Tibial nerve (tissue), 4 donors: Measurements from ENCODE around the gene CNTLN.

ENCODE experiments used
- EP300 ChIP-seq, 2 donors: sonication (generic); formaldehyde crosslinking; IDR thresholded peaks; one replicate each; pipeline ENCODE4 v1.6.1; 2017; ENCODE audit warnings: antibody characterized with exemption in 2 of 2, mild to moderate bottlenecking in 1 of 2
- POLR2A ChIP-seq, 2 donors: fragments of 450-650 bp; IDR thresholded peaks; one replicate each; pipeline ENCODE4 v1.6.1; 2017; ENCODE audit warnings: antibody characterized with exemption in 2 of 2, mild to moderate bottlenecking in 2 of 2, moderate library complexity in 2 of 2
- TF ChIP-seq, protein P1 (sequence below), 5 experiments: fragments of 200-600 bp in 3 of 5; fragments of 450-650 bp in 2 of 5; sonication (generic) in 3 of 5; IDR thresholded peaks; one replicate each; pipeline ENCODE4 v1.5.1; 2016 to 2019; ENCODE audit warnings: antibody characterized with exemption in 5 of 5, mild to moderate bottlenecking in 3 of 5, moderate library complexity in 2 of 5

GRCh38 chr9:17131494-17131893, 3.3 kb upstream of the CNTLN start:
- TF ChIP-seq, protein P1, sequence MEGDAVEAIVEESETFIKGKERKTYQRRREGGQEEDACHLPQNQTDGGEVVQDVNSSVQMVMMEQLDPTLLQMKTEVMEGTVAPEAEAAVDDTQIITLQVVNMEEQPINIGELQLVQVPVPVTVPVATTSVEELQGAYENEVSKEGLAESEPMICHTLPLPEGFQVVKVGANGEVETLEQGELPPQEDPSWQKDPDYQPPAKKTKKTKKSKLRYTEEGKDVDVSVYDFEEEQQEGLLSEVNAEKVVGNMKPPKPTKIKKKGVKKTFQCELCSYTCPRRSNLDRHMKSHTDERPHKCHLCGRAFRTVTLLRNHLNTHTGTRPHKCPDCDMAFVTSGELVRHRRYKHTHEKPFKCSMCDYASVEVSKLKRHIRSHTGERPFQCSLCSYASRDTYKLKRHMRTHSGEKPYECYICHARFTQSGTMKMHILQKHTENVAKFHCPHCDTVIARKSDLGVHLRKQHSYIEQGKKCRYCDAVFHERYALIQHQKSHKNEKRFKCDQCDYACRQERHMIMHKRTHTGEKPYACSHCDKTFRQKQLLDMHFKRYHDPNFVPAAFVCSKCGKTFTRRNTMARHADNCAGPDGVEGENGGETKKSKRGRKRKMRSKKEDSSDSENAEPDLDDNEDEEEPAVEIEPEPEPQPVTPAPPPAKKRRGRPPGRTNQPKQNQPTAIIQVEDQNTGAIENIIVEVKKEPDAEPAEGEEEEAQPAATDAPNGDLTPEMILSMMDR (IDR thresholded peaks at IDR 0.05) = no peak
- TF ChIP-seq EP300 (IDR thresholded peaks at IDR 0.05) (no peak), POLR2A (IDR thresholded peaks at IDR 0.05) (no peak)
